Activated T-cell treated with anti-CD3 and anti-CD28 coated beads, Interleukin-2, amount 50 U/mL, for 72 hours (primary cell): ENCODE results near the gene IL5RA. TPM values are rescaled to one million over a fixed set of nuclear protein-coding genes. Genes with fewer than 3 reads are reported as not detected.
A peak's percentile ranks its signal among the peaks of the same experiment; 100 is the strongest.

Experiments
- ATAC-seq, 2 donors: fragments of 150-1000 bp; cut with Tn5 transposase; replicated peaks in 1 of 2; 2 replicates each; pipeline ENCODE4 v1.10.0; 2021; ENCODE audit warnings: moderate library complexity in 2 of 2, mild to moderate bottlenecking in 1 of 2
- DNase-seq, 2 donors: peaks; one replicate each; pipeline ENCODE4 v3.0.0; 2021 to 2022; ENCODE audit warnings: mixed read lengths in 1 of 2
- H3K27ac Mint-ChIP-seq: one replicate; pipeline ENCODE4 v1.8.0; 2022; ENCODE audit warnings: mild to moderate bottlenecking, moderate library complexity, mixed read lengths
- H3K27me3 Mint-ChIP-seq: one replicate; pipeline ENCODE4 v1.8.0; 2022; ENCODE audit warnings: low read depth, mixed read lengths
- H3K36me3 Mint-ChIP-seq, 2 donors: one replicate each; pipeline ENCODE4 v1.8.0; 2022; ENCODE audit warnings: mixed read lengths in 2 of 2, mild to moderate bottlenecking in 1 of 2; ENCODE audit not compliant: insufficient read depth in 2 of 2
- H3K4me1 Mint-ChIP-seq: one replicate; pipeline ENCODE4 v1.8.0; 2022; ENCODE audit warnings: low read depth, mixed read lengths
- H3K4me3 Mint-ChIP-seq, 2 donors: one replicate each; pipeline ENCODE4 v1.8.0; 2022; ENCODE audit warnings: mild to moderate bottlenecking in 2 of 2, mixed read lengths in 2 of 2, moderate library complexity in 2 of 2
- H3K9me3 Mint-ChIP-seq, 2 donors: one replicate each; pipeline ENCODE4 v1.8.0; 2022; ENCODE audit warnings: mixed read lengths in 2 of 2
- total RNA-seq, 2 donors: library from RNA; stranded (reverse); gene quantifications; one replicate each; pipeline ENCODE4 v1.2.3, GENCODE V29; 2022

Gene IL5RA
- total RNA-seq, 2 donors from 2014 or later, result 0.77 to 1.5 TPM

GRCh38 chr3:3126477-3127431, 16.6 kb upstream of the IL5RA start, which contains the start of gene TRNT1:
TRNT1 (plus strand) TSS chr3:3126940; CDS start chr3:3129041, 2,101 bp downstream.
- Mint-ChIP-seq H3K9me3 (no peaks in the 10 kb centered on the region), H3K27me3 (no peaks in the 10 kb centered on the region), H3K27ac (peak within 1 kb of the TSS; percentile 99), H3K4me1 (peaks cover 47% of the 10 kb centered on the region), H3K36me3 (peaks cover 15 to 24% of the 10 kb centered on the region in 2 donors), H3K4me3 (peak within 1 kb of the TSS; percentile 95 to 98)
- peak; percentile 91 to 92 for ATAC-seq
- DNase-seq, result peak; percentile 97 to 98

GRCh38 chr3:3125977-3126376, 15.8 kb upstream of the IL5RA start:
- Mint-ChIP-seq H3K27ac (peak overlapping the region; percentile 99), H3K4me1 (peaks cover 47% of the 10 kb centered on the region), H3K27me3 (no peaks in the 10 kb centered on the region), H3K4me3 (peak overlapping the region; percentile 95 to 98), H3K9me3 (no peaks in the 10 kb centered on the region), H3K36me3 (peaks cover 15 to 19% of the 10 kb centered on the region in 2 donors)
- DNase-seq, result no peak
- ATAC-seq, result no peak

DNA sequence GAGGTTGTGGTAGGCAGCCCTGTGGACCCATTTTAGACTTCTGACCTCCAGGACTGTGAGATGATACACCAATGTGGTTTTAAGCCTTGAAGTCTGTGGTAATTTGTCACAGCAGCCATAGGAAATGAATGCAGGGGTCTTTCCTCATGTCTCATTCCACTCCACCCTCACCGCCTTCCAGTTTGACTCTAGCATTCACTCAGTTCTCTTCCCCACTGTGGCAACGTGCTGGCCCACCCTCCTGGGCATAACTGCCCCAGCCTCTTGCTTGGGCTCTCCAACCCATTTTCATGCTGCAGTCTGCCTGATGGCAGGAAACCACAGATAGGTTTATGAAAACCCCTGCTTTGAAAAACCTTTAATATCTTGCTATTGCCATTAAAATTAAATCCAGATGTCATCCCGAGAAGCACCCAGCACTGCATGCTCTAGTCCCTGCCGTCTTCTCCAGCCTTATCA, 9.2 kb upstream of the IL5RA start:
- no peak overlapping the region for H3K27ac Mint-ChIP-seq
- H3K4me1 Mint-ChIP-seq, result peaks cover 14% of the 10 kb centered on the region
- ATAC-seq (peak; percentile 96 to 97), DNase-seq (peak; percentile 65 to 68)
- no peaks in the 10 kb centered on the region for H3K9me3 Mint-ChIP-seq
- peaks cover 0 to 2% of the 10 kb centered on the region in 2 donors for H3K36me3 Mint-ChIP-seq
- peak overlapping the region in 1 of 2 donors; percentile 20 for H3K4me3 Mint-ChIP-seq
- no peaks in the 10 kb centered on the region for H3K27me3 Mint-ChIP-seq

- H3K27ac Mint-ChIP-seq, result no peak overlapping the region
- peaks cover 14% of the 10 kb centered on the region for H3K4me1 Mint-ChIP-seq
- no peak for DNase-seq
- H3K9me3 Mint-ChIP-seq, result no peaks in the 10 kb centered on the region
- no peak for ATAC-seq
- H3K4me3 Mint-ChIP-seq, result no peak overlapping the region
- H3K36me3 Mint-ChIP-seq, result peaks cover 0 to 2% of the 10 kb centered on the region in 2 donors
- no peaks in the 10 kb centered on the region for H3K27me3 Mint-ChIP-seq
These were observed 7.5 kb upstream of the IL5RA start for GRCh38 chr3:3117651-3118050.

- peak; percentile 14 to 71 for ATAC-seq
- no peak for DNase-seq
- no peaks in the 10 kb centered on the region for H3K27me3 Mint-ChIP-seq
- peaks cover 0 to 2% of the 10 kb centered on the region in 2 donors for H3K36me3 Mint-ChIP-seq
- H3K4me3 Mint-ChIP-seq, result no peak overlapping the region
- no peaks in the 10 kb centered on the region for H3K9me3 Mint-ChIP-seq
- H3K27ac Mint-ChIP-seq, result no peak overlapping the region
- peaks cover 18% of the 10 kb centered on the region for H3K4me1 Mint-ChIP-seq
These were observed 3.0 kb upstream of the IL5RA start for GRCh38 chr3:3113042-3113709.

GRCh38 chr3:3110749-3111361, 681 bp upstream of the IL5RA start:
- Mint-ChIP-seq H3K36me3 (peaks cover 0 to 2% of the 10 kb centered on the region in 2 donors), H3K9me3 (no peaks in the 10 kb centered on the region), H3K4me1 (peaks cover 19% of the 10 kb centered on the region), H3K27me3 (no peaks in the 10 kb centered on the region), H3K27ac (peak overlapping the region; percentile 38), H3K4me3 (peak overlapping the region; percentile 9 to 88)
- DNase-seq (no peak), ATAC-seq (no peak)

- ATAC-seq, result peak; percentile 59 to 63
- peak in 1 of 2 donors; percentile 9 for DNase-seq
- H3K27me3 Mint-ChIP-seq, result peaks cover 7% of the 10 kb centered on the region
- peaks cover 20% of the 10 kb centered on the region for H3K4me1 Mint-ChIP-seq
- peak overlapping the region; percentile 90 for H3K27ac Mint-ChIP-seq
- H3K9me3 Mint-ChIP-seq, result no peaks in the 10 kb centered on the region
- H3K36me3 Mint-ChIP-seq, result no peaks in the 10 kb centered on the region
- peak overlapping the region; percentile 27 to 88 for H3K4me3 Mint-ChIP-seq
These were observed 521 bp downstream of the IL5RA start for GRCh38 chr3:3109407-3110298.

GRCh38 chr3:3107858-3108257, 2.3 kb downstream of the IL5RA start:
- no peak for DNase-seq
- Mint-ChIP-seq H3K4me3 (peak overlapping the region in 1 of 2 donors; percentile 53), H3K36me3 (no peaks in the 10 kb centered on the region), H3K9me3 (no peaks in the 10 kb centered on the region), H3K27me3 (peaks cover 7% of the 10 kb centered on the region), H3K27ac (peak overlapping the region; percentile 80), H3K4me1 (peaks cover 20% of the 10 kb centered on the region)
- ATAC-seq, result peak; percentile 37 to 38

GRCh38 chr3:3107181-3107580, 3.0 kb downstream of the IL5RA start:
- peak overlapping the region in 1 of 2 donors; percentile 53 for H3K4me3 Mint-ChIP-seq
- ATAC-seq, result no peak
- H3K36me3 Mint-ChIP-seq, result no peaks in the 10 kb centered on the region
- H3K9me3 Mint-ChIP-seq, result no peaks in the 10 kb centered on the region
- H3K27ac Mint-ChIP-seq, result peak overlapping the region; percentile 80
- H3K4me1 Mint-ChIP-seq, result peaks cover 21% of the 10 kb centered on the region
- DNase-seq, result no peak
- H3K27me3 Mint-ChIP-seq, result peaks cover 7% of the 10 kb centered on the region

DNA sequence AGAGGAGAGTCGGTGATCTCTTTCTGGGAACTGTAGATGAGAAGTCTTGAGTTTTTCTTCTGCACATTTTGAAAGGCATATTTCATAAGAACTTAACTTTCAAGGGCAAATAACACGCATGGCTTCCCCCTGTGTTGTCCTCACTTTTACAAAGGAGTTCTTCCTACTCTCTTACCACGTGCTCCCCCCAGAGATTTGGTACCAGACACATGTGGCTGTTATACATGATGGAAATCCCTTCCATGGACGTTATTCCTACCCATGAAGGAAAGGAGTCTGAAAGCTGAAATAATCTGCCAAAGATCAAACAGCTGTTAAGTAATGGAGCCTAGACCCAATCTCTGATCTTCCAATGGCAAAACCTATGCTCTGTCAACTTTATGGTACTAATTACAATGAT, 4.4 kb downstream of the IL5RA start:
- Mint-ChIP-seq H3K27ac (no peak overlapping the region), H3K4me3 (no peak overlapping the region), H3K4me1 (peaks cover 25% of the 10 kb centered on the region), H3K36me3 (no peaks in the 10 kb centered on the region), H3K9me3 (no peaks in the 10 kb centered on the region), H3K27me3 (peaks cover 7% of the 10 kb centered on the region)
- no peak for ATAC-seq
- no peak for DNase-seq

DNA sequence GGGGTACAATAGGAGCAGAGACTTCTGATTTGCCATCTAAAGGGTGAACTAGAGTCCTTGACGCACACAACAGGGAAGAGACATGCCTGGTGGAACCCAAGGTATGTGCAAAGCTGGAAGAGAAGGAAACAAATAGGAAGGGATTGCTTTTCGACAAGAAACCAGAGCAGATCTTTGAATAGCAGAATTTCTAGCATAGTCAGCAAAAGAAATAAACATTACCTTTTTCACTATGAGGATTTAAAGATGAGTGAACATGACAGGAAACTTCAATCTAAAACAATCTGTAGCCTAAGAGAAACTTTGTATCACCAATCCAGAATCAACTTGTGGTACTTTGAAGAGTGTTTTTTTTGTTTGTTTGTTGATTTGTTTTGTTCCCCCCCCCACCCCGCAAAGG, 4.9 kb downstream of the IL5RA start:
- H3K36me3 Mint-ChIP-seq, result no peaks in the 10 kb centered on the region
- no peaks in the 10 kb centered on the region for H3K9me3 Mint-ChIP-seq
- H3K4me1 Mint-ChIP-seq, result peaks cover 25% of the 10 kb centered on the region
- peaks cover 7% of the 10 kb centered on the region for H3K27me3 Mint-ChIP-seq
- ATAC-seq (no peak), DNase-seq (no peak)
- no peak overlapping the region for H3K4me3 Mint-ChIP-seq
- no peak overlapping the region for H3K27ac Mint-ChIP-seq

- Mint-ChIP-seq H3K4me1 (peaks cover 11% of the 10 kb centered on the region), H3K36me3 (no peaks in the 10 kb centered on the region), H3K9me3 (no peaks in the 10 kb centered on the region), H3K27ac (no peak overlapping the region), H3K4me3 (no peak overlapping the region), H3K27me3 (peaks cover 7% of the 10 kb centered on the region)
- ATAC-seq, result no peak
- no peak for DNase-seq
These were observed 7.4 kb downstream of the IL5RA start for GRCh38 chr3:3102751-3103150.
